SH-SY5Y (cell line): ENCODE data around the gene BEST2.

Experiments
- GATA2 ChIP-seq: IDR thresholded peaks from 2 replicates; pipeline ENCODE4 v1.6.1; 2011; ENCODE audit warnings: mild to moderate bottlenecking, low read depth, low read length
- GATA3 ChIP-seq: IDR thresholded peaks from 2 replicates; pipeline ENCODE4 v1.6.1; 2011; ENCODE audit warnings: low read depth, mild to moderate bottlenecking, low read length, moderate library complexity

DNA sequence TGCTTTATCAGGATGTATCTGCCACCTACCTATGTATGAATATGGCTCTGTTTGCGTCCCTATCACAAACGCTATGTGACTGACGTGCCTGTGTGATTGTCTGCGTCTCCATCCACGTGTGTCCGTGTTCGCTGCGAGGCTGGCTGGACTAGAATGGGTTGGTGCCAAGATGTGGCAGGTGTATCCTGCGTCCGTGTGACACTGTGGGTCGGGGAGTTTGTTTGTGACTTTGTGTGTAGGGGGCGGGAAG lies 30.5 kb downstream of the BEST2 start:
- TF ChIP-seq GATA3, result no peak
- no peak for TF ChIP-seq GATA2
